Endothelial cell (in vitro differentiated cells): ENCODE measurements around the gene NADK. TPM values are rescaled to one million over a fixed set of nuclear protein-coding genes. Genes with fewer than 3 reads are reported as not detected.
"Not testable (repeated sequence)": the region's sequence is repeated elsewhere in the genome, so short reads cannot be mapped to it uniquely, and the experiment has no call there.

Experiments used
- DNase-seq: peaks from one replicate; pipeline ENCODE4 v3.0.0; 2021; ENCODE audit warnings: low spot score
- H3K27ac Mint-ChIP-seq: one replicate; pipeline ENCODE4 v1.8.0; 2021; ENCODE audit warnings: mixed read lengths, inconsistent platforms; ENCODE audit not compliant: unreplicated experiment
- H3K27me3 Mint-ChIP-seq: one replicate; pipeline ENCODE4 v1.8.0; 2021; ENCODE audit warnings: mild to moderate bottlenecking, moderate library complexity, mixed read lengths, inconsistent platforms; ENCODE audit not compliant: unreplicated experiment
- H3K36me3 Mint-ChIP-seq: one replicate; pipeline ENCODE4 v1.8.0; 2021; ENCODE audit warnings: mild to moderate bottlenecking, low read depth, mixed read lengths, inconsistent platforms; ENCODE audit not compliant: unreplicated experiment
- H3K4me1 Mint-ChIP-seq: one replicate; pipeline ENCODE4 v1.8.0; 2021; ENCODE audit warnings: mild to moderate bottlenecking, mixed read lengths, inconsistent platforms; ENCODE audit not compliant: unreplicated experiment
- H3K4me3 Mint-ChIP-seq: one replicate; pipeline ENCODE4 v1.8.0; 2021; ENCODE audit warnings: mild to moderate bottlenecking, mixed read lengths, inconsistent platforms; ENCODE audit not compliant: unreplicated experiment
- H3K9me3 Mint-ChIP-seq: one replicate; pipeline ENCODE4 v1.8.0; 2021; ENCODE audit warnings: mixed read lengths, inconsistent platforms; ENCODE audit not compliant: unreplicated experiment
- CTCF ChIP-seq: fragments of 200-600 bp; sonication (generic); IDR thresholded peaks from one replicate; pipeline ENCODE4 v1.5.0; 2021; ENCODE audit warnings: antibody characterized with exemption; ENCODE audit not compliant: unreplicated experiment
- total RNA-seq: library from RNA; stranded (reverse); fragmentation: NEBNext Ultra II Directional; extraction: Animal tissue kit (Norgen Biotek cat#: 25700); gene quantifications from one replicate; pipeline ENCODE4 v1.2.1, GENCODE V29; 2021; ENCODE audit not compliant: unreplicated experiment

Gene NADK
- total RNA-seq, 1 donor from 2014 or later = 85.4 TPM

GRCh38 chr1:1754051-1754815 is 24.0 kb downstream of the NADK start:
- H3K9me3 Mint-ChIP-seq = no peaks in the 10 kb centered on the region
- no peak for DNase-seq
- peaks cover 5% of the 10 kb centered on the region for H3K27me3 Mint-ChIP-seq
- no peak overlapping the region for H3K4me3 Mint-ChIP-seq
- no peak overlapping the region for H3K27ac Mint-ChIP-seq
- H3K4me1 Mint-ChIP-seq = no peaks in the 10 kb centered on the region
- H3K36me3 Mint-ChIP-seq = peaks cover 26% of the 10 kb centered on the region
- TF ChIP-seq CTCF = no peak

GRCh38 chr1:1753607-1754005 is 24.7 kb downstream of the NADK start:
- no peak for TF ChIP-seq CTCF
- Mint-ChIP-seq H3K4me3 (no peak overlapping the region), H3K4me1 (peaks cover 1% of the 10 kb centered on the region), H3K27ac (no peak overlapping the region), H3K36me3 (peaks cover 22% of the 10 kb centered on the region), H3K9me3 (no peaks in the 10 kb centered on the region), H3K27me3 (peaks cover 6% of the 10 kb centered on the region)
- no peak for DNase-seq

- H3K4me3 Mint-ChIP-seq = peak overlapping the region; percentile 25
- peak overlapping the region; percentile 18 for H3K27ac Mint-ChIP-seq
- peaks cover 15% of the 10 kb centered on the region for H3K36me3 Mint-ChIP-seq
- H3K4me1 Mint-ChIP-seq = peaks cover 4% of the 10 kb centered on the region
- H3K27me3 Mint-ChIP-seq = peaks cover 9% of the 10 kb centered on the region
- no peak for TF ChIP-seq CTCF
- no peaks in the 10 kb centered on the region for H3K9me3 Mint-ChIP-seq
- DNase-seq = no peak
These were observed 25.3 kb downstream of the NADK start for GRCh38 chr1:1752636-1753606.

- no peak for DNase-seq
- peak overlapping the region; percentile 25 for H3K4me3 Mint-ChIP-seq
- no peak for TF ChIP-seq CTCF
- H3K27me3 Mint-ChIP-seq = peaks cover 9% of the 10 kb centered on the region
- H3K27ac Mint-ChIP-seq = peak overlapping the region; percentile 18
- H3K4me1 Mint-ChIP-seq = peaks cover 4% of the 10 kb centered on the region
- peaks cover 12% of the 10 kb centered on the region for H3K36me3 Mint-ChIP-seq
- H3K9me3 Mint-ChIP-seq = no peaks in the 10 kb centered on the region
These were observed 26.1 kb downstream of the NADK start for GRCh38 chr1:1752190-1752589.

GRCh38 chr1:1749941-1750340 is 28.3 kb downstream of the NADK start:
- H3K27me3 Mint-ChIP-seq, H3K4me3 Mint-ChIP-seq, H3K36me3 Mint-ChIP-seq, H3K9me3 Mint-ChIP-seq, H3K4me1 Mint-ChIP-seq, H3K27ac Mint-ChIP-seq, DNase-seq: not testable (repeated sequence)
